IPS-15b (cell line): ENCODE results near the gene UQCC2.
A peak's percentile ranks its signal among the peaks of the same experiment; 100 is the strongest.

Experiments
- H3K27me3 ChIP-seq: one replicate; pipeline ENCODE4 v1.6.1; 2013; ENCODE audit warnings: low read length; ENCODE audit not compliant: control insufficient read depth, insufficient read depth
- H3K36me3 ChIP-seq: one replicate; pipeline ENCODE4 v1.6.1; 2013; ENCODE audit warnings: low read length; ENCODE audit not compliant: control insufficient read depth, insufficient read depth
- H3K4me1 ChIP-seq: one replicate; pipeline ENCODE4 v1.6.1; 2013; ENCODE audit warnings: mild to moderate bottlenecking, low read length; ENCODE audit not compliant: control insufficient read depth, insufficient read depth
- H3K4me3 ChIP-seq: one replicate; pipeline ENCODE4 v1.5.1; 2013; ENCODE audit warnings: low read depth, low read length
- H3K9ac ChIP-seq: one replicate; pipeline ENCODE4 v1.6.1; 2013; ENCODE audit warnings: low read depth, mild to moderate bottlenecking, low read length
- H3K9me3 ChIP-seq: one replicate; pipeline ENCODE4 v1.6.1; 2013; ENCODE audit warnings: mild to moderate bottlenecking, low read length; ENCODE audit not compliant: control insufficient read depth, insufficient read depth

The UQCC2 gene

GRCh38 chr6:33721508-33721907 lies 10.0 kb upstream of the UQCC2 start:
- H3K4me1 ChIP-seq: no peaks in the 10 kb centered on the region
- no peaks in the 10 kb centered on the region for H3K9me3 ChIP-seq
- no peak overlapping the region for H3K9ac ChIP-seq
- H3K4me3 ChIP-seq: no peak overlapping the region
- peaks cover 2% of the 10 kb centered on the region for H3K36me3 ChIP-seq
- H3K27me3 ChIP-seq: no peaks in the 10 kb centered on the region

- Histone ChIP-seq H3K9me3 (no peaks in the 10 kb centered on the region), H3K27me3 (no peaks in the 10 kb centered on the region)
Observed at GRCh38 chr6:33720998-33721397, 9.5 kb upstream of the UQCC2 start.

GRCh38 chr6:33719326-33719987 lies 8.0 kb upstream of the UQCC2 start:
- Histone ChIP-seq H3K9ac (no peak overlapping the region), H3K27me3 (no peaks in the 10 kb centered on the region), H3K9me3 (no peaks in the 10 kb centered on the region), H3K36me3 (no peaks in the 10 kb centered on the region), H3K4me1 (no peaks in the 10 kb centered on the region), H3K4me3 (no peak overlapping the region)

More at GRCh38 chr6:33720998-33721397, 9.5 kb upstream of the UQCC2 start:
- Histone ChIP-seq H3K36me3 (no peaks in the 10 kb centered on the region), H3K4me3 (no peak overlapping the region), H3K9ac (no peak overlapping the region), H3K4me1 (no peaks in the 10 kb centered on the region)

DNA sequence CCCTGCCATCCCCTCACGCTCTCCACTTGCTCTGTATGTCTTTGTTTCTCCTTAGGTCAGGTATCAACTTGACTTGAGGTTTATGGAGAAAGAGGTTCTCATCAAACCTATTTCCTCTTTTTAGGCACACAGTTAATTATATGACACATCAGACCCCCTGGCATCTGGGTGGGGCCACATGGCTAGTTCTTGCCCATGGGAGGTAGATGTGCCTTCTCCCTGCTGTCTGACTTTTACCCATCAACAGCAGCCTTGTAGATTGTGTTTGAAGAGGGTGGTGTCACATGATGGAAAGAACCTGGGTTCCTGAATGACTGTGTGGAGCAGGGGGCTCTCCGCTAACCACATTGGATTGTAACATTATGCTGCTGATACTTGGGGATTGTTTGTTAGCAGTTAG lies 7.2 kb upstream of the UQCC2 start:
- Histone ChIP-seq H3K27me3 (no peaks in the 10 kb centered on the region), H3K4me1 (no peaks in the 10 kb centered on the region), H3K9ac (no peak overlapping the region), H3K36me3 (no peaks in the 10 kb centered on the region), H3K9me3 (no peaks in the 10 kb centered on the region), H3K4me3 (no peak overlapping the region)

DNA sequence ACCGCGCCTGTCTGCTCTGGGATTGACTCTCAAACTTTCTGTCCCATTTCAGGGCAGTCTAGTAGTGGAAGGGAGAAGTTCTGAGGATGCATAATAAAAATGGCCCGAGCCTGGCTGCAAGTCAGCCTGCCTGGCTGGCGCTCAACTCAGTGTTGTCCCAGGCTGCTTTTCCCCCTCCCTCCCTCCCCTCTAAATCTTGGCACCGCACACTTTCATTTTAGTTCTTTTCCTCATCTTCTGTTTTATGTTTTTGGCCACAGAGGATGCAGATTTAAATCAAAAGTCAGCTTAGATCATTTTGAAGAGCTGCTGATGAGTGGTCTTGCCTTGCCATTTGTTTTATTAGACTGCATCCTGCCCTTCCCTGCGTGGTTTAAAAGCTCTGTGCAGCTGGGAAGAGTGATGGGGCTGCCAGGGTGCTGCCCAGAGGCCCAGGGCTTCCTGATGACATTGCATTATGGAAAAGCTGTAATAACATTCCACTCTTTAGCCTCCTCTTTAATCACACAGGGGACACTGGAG lies 6.5 kb upstream of the UQCC2 start:
- Histone ChIP-seq H3K27me3 (no peaks in the 10 kb centered on the region), H3K9ac (no peak overlapping the region), H3K4me3 (no peak overlapping the region), H3K36me3 (no peaks in the 10 kb centered on the region), H3K9me3 (no peaks in the 10 kb centered on the region), H3K4me1 (no peaks in the 10 kb centered on the region)

DNA sequence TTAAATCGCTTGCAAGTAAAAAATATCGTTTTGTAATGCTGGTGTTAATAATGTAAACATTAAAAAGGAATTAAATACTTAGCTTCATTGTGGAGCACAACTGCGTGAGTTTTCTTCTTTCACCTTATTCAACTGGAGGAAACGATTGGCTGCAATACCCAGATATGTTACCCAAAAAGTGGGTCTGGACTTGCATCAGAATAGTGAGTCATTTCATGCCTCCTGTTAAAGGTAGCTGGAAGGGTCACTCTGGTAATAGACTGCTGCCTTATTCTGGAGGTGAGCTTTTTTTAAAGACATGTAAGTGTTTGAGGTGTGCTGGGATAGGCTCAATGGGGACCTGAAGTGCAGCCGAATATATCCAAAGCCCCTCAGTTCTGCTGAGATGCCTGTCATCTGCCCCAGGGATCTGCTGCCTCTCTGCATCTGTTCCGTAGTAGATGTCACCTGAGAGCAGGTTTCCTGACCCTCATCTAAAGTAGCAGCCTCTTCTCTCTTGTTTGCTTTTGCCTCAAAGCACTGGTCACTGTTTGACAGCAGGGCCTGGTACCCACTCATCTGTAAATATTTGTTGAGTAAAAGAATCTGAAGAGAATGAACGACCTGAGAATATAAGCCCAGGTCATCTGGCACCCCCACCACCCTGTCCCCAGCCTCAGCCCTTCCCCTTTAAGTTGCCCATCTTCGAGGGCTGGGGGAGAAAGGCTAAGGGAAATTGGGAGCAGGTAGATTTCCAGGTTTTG lies 5.6 kb upstream of the UQCC2 start:
- H3K4me1 ChIP-seq: peaks cover under 1% of the 10 kb centered on the region
- H3K9me3 ChIP-seq: no peaks in the 10 kb centered on the region
- no peaks in the 10 kb centered on the region for H3K36me3 ChIP-seq
- no peak overlapping the region for H3K4me3 ChIP-seq
- H3K9ac ChIP-seq: no peak overlapping the region
- no peaks in the 10 kb centered on the region for H3K27me3 ChIP-seq

GRCh38 chr6:33716379-33716778 lies 4.9 kb upstream of the UQCC2 start:
- Histone ChIP-seq H3K27me3 (no peaks in the 10 kb centered on the region), H3K9ac (no peak overlapping the region), H3K4me1 (peaks cover 3% of the 10 kb centered on the region), H3K9me3 (no peaks in the 10 kb centered on the region), H3K36me3 (no peaks in the 10 kb centered on the region), H3K4me3 (no peak overlapping the region)

- Histone ChIP-seq H3K4me1 (peaks cover 8% of the 10 kb centered on the region), H3K9ac (no peak overlapping the region), H3K9me3 (no peaks in the 10 kb centered on the region), H3K27me3 (no peaks in the 10 kb centered on the region), H3K36me3 (peaks cover 9% of the 10 kb centered on the region), H3K4me3 (no peak overlapping the region)
Observed at GRCh38 chr6:33714385-33715040, 3.0 kb upstream of the UQCC2 start.

DNA sequence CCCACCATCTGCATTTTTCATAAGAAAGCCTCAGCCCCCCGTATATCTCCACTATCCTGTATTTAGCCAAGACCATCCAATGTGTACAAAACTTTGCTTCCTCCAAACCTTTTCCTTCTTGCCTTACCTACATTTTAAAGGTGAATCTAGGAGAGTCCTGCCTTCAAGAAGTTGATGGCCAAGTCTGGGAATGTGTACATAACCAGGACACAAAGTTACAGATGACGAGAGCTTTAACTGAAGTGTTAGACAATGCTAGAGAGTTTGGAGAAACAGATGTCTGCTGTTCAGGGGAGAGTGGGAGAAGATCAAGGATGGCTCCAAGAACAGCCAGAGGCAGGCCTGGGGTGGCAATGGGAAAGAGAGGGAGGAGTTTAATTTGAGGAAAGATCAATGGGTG lies 2.3 kb upstream of the UQCC2 start:
- Histone ChIP-seq H3K4me1 (peaks cover 8% of the 10 kb centered on the region), H3K36me3 (peaks cover 14% of the 10 kb centered on the region), H3K9me3 (no peaks in the 10 kb centered on the region), H3K9ac (no peak overlapping the region), H3K27me3 (no peaks in the 10 kb centered on the region), H3K4me3 (no peak overlapping the region)

- Histone ChIP-seq H3K4me1 (peaks cover 8% of the 10 kb centered on the region), H3K36me3 (peaks cover 19% of the 10 kb centered on the region), H3K9ac (no peak overlapping the region), H3K9me3 (no peaks in the 10 kb centered on the region), H3K4me3 (no peak overlapping the region), H3K27me3 (no peaks in the 10 kb centered on the region)
Observed at GRCh38 chr6:33712914-33713313, 1.4 kb upstream of the UQCC2 start.

GRCh38 chr6:33710296-33711121 lies 991 bp downstream of the UQCC2 start:
- H3K36me3 ChIP-seq: peaks cover 19% of the 10 kb centered on the region
- peak overlapping the region; percentile 97 for H3K9ac ChIP-seq
- no peaks in the 10 kb centered on the region for H3K9me3 ChIP-seq
- no peaks in the 10 kb centered on the region for H3K27me3 ChIP-seq
- H3K4me3 ChIP-seq: peak overlapping the region; percentile 82
- H3K4me1 ChIP-seq: peaks cover 8% of the 10 kb centered on the region
